ENCODE data around the gene RPS6KC1.
A peak's percentile ranks its signal among the peaks of the same experiment; 100 is the strongest.
"Not testable (repeated sequence)": the region's sequence is repeated elsewhere in the genome, so short reads cannot be mapped to it uniquely, and the experiment has no call there.

Gene RPS6KC1

DNA sequence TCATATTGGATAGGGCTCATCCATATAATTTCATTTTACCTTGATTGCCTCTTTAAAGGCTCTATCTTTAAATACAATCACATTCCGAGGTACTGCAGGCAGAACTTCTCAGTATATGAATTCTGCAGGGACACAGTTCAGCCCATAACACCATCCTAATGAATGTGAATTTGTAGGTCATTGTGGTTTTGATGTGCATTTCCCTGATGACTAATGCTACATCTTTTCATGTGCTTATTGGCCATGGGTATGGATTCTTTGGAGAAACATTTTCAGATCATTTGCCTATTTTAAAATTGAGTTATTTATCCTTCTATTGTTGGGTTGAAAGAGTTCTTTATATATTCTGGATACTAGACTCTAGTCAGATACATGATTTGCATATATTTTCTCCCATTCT is 9.6 kb upstream of the RPS6KC1 start:
- H3K4me3 ChIP-seq (ENCODE audit: low read depth, low read length) = no peak overlapping the region
- TF ChIP-seq, protein P1, sequence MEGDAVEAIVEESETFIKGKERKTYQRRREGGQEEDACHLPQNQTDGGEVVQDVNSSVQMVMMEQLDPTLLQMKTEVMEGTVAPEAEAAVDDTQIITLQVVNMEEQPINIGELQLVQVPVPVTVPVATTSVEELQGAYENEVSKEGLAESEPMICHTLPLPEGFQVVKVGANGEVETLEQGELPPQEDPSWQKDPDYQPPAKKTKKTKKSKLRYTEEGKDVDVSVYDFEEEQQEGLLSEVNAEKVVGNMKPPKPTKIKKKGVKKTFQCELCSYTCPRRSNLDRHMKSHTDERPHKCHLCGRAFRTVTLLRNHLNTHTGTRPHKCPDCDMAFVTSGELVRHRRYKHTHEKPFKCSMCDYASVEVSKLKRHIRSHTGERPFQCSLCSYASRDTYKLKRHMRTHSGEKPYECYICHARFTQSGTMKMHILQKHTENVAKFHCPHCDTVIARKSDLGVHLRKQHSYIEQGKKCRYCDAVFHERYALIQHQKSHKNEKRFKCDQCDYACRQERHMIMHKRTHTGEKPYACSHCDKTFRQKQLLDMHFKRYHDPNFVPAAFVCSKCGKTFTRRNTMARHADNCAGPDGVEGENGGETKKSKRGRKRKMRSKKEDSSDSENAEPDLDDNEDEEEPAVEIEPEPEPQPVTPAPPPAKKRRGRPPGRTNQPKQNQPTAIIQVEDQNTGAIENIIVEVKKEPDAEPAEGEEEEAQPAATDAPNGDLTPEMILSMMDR (IDR thresholded peaks at IDR 0.05; ENCODE audit: borderline replicate concordance, insufficient read depth, low read depth, low read length) = no peak

DNA sequence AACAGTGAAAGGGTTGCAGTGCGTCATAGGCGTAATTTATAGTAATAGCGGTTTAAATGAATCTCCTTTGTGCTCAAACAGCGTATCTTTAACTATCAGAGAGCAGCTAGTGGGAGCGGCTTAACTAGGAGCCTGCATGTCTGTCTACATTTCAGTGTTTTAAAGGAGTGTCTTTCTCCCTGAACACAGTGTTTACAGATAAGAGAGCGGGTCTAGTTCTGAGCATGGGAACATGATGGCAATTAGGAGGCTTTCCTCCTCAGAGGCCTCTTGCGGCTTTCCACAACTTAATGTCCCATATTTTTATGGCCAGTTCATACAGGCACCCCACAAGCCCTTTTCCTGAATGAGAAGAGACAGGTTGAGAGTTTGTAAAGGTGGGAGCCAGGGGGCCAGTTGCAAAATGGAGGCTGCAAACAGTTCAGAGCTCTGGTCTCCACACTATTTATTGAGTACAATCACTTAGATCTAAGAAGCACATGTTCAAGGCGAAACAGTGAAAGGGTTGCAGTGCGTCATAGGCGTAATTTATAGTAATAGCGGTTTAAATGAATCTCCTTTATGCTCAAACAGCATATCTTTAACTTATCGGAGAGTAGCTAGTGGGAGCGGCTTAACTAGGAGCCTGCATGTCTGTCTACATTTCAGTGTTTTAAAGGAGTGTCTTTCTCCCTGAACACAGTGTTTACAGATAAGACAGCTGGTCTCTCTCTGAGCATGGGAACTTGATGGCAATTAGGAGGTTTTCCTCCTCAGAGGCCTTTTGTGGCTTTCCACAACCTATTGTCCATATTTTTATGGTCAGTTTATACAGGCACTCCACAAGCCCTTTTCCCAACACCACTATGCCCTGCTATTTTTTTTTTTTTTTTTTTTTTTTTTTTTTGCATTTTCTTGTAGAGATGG is 5.5 kb upstream of the RPS6KC1 start:
- not testable (repeated sequence) for H3K4me3 ChIP-seq (ENCODE audit: low read depth, low read length)

DNA sequence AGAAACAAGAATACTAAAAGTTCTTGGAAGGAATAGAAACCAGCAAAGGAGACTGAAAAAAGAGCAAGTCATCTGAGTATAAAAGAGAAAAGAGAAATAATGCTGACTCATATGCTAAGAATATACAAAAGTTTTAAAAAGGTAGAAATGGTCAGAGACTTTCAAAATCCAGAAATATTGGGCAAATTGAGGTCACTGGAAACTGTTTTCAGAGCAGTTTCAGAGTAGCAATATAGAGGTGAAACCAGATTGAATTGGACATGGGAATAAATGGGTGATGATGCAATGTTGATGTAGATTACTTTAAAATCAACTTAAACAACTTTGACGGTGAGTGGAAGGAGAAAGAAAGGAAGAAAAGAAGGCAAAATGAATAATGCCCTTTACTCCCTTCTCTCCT is 1.8 kb upstream of the RPS6KC1 start:
- TF ChIP-seq, protein P1 (IDR thresholded peaks at IDR 0.05; ENCODE audit: borderline replicate concordance, insufficient read depth, low read depth, low read length) = no peak

DNA sequence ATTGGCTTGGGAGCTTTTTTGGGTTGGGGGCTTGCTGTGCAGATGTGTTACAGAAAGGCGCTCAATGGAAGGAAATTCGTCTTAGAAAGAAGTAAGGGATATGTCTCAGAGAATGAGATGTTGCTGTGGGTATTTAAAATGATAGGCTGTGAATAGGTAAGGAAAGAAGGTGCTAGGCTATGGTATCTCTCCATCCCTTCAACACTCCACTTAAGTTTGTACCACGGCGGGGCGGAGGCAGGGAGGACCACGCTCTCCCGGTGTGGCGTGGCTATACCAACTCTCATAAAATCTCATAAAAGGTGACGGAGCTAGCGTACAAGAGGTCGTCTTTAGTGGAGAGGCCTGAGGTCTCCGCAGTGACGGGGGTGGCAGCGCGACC is 305 bp upstream of the RPS6KC1 start:
- TF ChIP-seq, protein P1 (IDR thresholded peaks at IDR 0.05; ENCODE audit: borderline replicate concordance, insufficient read depth, low read depth, low read length) = no peak
- peak overlapping the region; percentile 84 for H3K4me3 ChIP-seq (ENCODE audit: low read depth, low read length)

More for the DNA sequence above, 1.8 kb upstream of the RPS6KC1 start:
- no peak overlapping the region for H3K4me3 ChIP-seq (ENCODE audit: low read depth, low read length)

DNA sequence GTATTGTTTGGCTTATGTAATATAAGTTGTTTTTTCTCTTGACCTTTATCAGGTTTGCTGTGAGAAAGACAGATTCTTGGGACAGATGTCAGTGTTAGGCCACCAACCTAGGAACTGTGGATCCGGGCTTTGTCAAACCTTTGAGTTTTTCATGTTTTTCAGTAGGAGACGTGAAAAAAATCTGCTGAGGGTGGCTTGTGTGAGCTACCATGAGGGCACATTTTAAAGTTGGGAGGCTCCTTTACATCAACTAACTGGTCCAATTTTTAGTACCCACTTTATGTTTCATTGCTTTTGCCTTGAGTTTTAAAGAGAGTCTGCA is 801 bp downstream of the RPS6KC1 start:
- peak overlapping the region; percentile 84 for H3K4me3 ChIP-seq (ENCODE audit: low read depth, low read length)
- TF ChIP-seq, protein P1 (IDR thresholded peaks at IDR 0.05; ENCODE audit: borderline replicate concordance, insufficient read depth, low read depth, low read length) = no peak

DNA sequence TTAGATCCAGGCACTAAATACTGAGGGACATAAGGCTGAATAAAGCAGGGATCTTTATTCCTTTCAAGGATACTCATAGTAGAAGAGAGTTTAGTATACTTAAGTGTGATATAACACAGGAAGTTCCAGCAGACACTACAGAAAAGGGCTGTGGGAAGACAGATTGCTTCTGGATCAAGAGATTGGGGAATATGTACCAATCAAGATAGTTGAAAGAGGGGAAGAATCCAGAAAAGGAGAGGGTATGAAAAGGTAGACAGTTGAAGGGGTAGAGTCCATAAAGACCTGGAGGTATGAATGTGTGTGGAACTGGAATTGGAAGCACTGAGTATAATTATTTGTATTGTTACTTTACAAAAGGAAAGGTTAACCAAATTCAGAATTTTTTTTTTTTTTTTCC is 2.4 kb downstream of the RPS6KC1 start:
- no peak overlapping the region for H3K4me3 ChIP-seq (ENCODE audit: low read depth, low read length)
- TF ChIP-seq, protein P1 (IDR thresholded peaks at IDR 0.05; ENCODE audit: borderline replicate concordance, insufficient read depth, low read depth, low read length) = no peak

DNA sequence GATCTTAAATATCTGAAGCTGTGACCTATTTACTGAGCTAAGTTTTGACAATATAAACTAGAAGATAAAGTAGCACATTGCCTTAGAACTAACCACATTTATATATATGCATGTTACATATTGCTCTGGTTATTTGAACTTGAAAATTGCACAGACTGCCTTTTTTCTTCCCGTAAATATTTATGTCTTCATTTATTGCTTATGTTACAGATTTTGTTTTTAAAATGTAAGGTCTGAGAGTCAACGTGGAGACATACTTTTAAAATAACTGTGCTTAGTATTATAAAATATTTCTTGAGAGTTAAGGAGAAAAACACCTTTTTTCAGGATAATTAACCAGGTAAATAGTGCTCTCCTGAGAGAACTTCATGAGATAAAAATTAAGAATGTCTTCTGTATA is 3.1 kb downstream of the RPS6KC1 start:
- no peak overlapping the region for H3K4me3 ChIP-seq (ENCODE audit: low read depth, low read length)
- TF ChIP-seq, protein P1 (IDR thresholded peaks at IDR 0.05; ENCODE audit: borderline replicate concordance, insufficient read depth, low read depth, low read length) = no peak

Measured in GM12875 (cell line).